ENCODE measurements around the gene IGLL5. TPM values are rescaled to one million over a fixed set of nuclear protein-coding genes. Genes with fewer than 3 reads are reported as not detected.

The IGLL5 gene
- total RNA-seq, 2 experiments from 2014 or later = not detected

DNA sequence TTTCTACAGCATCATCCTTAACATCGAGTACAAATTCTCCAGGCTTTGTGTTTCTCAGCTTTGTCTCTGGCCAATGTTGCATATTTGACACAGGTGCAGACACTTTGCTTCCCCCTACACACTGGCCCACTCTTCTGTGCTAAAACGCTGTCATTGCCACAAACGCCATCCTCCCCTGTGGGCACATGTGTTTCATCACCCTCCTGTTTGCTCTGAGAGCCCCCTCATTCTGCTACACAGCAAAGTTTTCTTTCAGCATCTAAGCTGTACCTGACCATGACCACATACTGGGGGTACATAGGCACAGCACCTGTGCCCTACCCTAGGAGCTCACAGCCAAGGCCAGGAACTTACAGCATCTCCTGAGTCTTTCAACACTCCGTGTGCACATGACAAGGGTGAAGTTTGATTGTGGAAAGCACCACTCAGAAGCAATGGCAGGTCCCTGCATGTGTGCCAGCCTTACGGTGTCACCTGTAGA is 7.9 kb upstream of the IGLL5 start:
- ChIA-PET CTCF (interaction anchor here (1.1 to 1.2 kb wide), 3 partner anchors 62 to 75 kb away, joined by 3 to 4 read pairs (median 3); no protein-coding TSS in a partner anchor), POLR2A (no interaction called here)

DNA sequence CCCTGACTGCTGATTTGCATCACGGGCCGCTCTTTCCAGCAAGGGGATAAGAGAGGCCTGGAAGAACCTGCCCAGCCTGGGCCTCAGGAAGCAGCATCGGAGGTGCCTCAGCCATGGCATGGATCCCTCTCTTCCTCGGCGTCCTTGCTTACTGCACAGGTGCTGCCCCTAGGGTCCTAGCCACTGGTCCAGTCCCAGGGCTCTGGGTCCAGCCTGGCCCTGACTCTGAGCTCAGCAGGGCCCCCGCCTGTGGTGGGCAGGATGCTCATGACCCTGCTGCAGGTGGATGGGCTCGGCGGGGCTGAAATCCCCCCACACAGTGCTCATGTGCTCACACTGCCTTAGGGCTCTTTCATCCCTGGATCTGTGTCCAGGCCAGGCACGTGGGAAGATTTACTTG is 7.0 kb upstream of the IGLL5 start:
- POLR2A ChIA-PET = no interaction called here
- CTCF ChIA-PET = interaction anchor here (1.2 kb wide), 1 partner anchor 62 kb away, joined by 3 read pairs; no protein-coding TSS in a partner anchor

DNA sequence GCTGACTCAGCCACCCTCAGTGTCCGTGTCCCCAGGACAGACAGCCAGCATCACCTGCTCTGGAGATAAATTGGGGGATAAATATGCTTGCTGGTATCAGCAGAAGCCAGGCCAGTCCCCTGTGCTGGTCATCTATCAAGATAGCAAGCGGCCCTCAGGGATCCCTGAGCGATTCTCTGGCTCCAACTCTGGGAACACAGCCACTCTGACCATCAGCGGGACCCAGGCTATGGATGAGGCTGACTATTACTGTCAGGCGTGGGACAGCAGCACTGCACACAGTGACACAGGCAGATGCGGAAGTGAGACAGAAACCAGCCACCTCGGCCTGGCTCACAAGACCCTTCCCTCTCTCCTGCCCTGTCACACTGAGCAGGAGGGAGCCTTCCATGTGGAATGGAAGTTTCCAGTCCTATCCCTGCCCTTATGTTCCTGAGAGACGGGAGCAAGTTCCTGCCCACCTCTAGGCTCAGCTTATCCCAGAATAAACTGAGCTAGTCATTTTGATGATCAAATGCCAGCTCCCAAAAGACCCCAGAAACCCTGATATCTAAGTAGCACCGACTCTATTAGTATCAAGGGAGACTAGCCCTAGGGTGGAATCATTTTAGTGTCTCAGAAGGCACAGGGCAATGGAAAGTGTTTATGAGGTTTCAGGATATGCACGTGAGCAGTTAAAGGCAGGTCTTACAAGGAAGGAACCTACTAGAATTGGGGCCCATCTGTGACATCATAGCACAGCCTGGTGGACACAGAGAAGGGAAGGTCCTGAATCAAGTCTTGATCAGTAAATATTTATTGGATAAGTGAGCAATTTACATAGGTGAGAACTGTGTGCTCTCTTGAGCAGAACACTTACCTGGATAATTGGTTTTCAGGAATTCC is 6.3 kb upstream of the IGLL5 start:
- ChIA-PET POLR2A (no interaction called here), CTCF (interaction anchor here (1.3 kb wide), 1 partner anchor 25 kb away, joined by 3 read pairs; no protein-coding TSS in a partner anchor)

DNA sequence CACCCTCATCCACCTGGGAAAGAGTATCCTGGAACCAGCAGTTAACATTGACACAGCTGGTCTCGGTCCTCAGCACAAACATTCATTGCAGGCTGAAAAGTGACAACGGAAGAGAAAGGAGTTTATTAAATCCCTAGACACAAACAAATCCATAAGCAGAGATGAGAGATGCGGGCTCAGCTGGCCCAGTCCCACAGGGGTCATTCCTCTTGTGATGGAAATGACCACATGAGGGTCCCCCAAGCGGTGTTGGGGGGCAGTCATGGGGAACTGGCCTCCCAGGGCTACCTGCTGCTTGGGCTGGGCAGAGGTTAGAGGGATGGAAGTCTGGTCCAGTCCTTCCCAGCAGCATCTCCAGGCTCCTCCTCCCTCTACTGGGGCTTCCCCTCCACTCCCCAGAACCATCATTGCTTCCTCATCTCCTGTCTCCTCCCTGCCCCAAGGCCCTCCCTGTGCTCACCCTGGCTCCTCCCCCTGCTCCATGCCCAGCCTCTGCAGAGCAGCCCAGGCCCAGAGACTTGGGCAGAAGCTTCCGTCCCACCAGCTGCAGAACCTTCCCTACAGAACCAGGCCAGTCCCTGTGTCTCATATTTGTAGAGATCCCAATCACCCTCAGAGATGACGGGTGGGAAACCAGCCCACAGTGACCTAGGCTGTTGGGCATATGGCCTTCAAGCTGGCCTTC is 5.4 kb upstream of the IGLL5 start:
- ChIA-PET CTCF (interaction anchor here (0.6 to 3.9 kb wide), 6 partner anchors 11 to 162 kb away, joined by 3 to 32 read pairs (median 4); no protein-coding TSS in a partner anchor), POLR2A (no interaction called here)

DNA sequence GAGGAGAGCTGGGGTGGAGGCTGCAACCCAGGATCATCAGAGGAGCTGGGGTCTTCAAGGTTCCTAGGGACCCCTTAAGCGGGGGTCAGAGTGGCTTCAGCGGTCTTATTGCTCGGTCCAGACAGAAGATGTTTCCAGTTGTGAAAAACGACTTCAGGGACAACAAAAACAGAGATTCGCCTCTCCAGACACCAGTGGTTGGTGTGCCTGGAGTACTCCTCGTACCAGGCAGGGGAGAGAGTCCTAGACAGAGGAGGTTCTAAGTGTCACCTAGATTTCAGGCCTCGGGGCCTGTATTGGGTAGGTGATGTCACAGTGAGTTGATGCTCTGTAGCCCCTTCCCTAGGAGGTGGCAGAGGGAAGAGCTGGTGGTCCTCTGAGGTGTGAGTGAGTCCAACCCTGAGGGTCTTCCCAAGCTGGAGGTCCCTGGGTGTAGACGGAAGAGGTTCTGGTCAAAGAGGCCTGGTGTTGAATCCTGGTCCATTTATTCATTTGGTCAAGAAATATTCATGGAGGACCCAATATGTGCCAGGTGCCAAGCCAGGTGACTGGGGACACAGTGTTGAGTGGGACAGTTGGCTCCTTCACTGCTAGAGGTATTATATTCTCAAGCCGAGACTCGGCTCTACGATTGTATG is 4.4 kb upstream of the IGLL5 start:
- POLR2A ChIA-PET = no interaction called here
- CTCF ChIA-PET = interaction anchor here (0.6 to 3.9 kb wide), 24 partner anchors 12 to 283 kb away, joined by 3 to 32 read pairs (median 6); no protein-coding TSS in a partner anchor

DNA sequence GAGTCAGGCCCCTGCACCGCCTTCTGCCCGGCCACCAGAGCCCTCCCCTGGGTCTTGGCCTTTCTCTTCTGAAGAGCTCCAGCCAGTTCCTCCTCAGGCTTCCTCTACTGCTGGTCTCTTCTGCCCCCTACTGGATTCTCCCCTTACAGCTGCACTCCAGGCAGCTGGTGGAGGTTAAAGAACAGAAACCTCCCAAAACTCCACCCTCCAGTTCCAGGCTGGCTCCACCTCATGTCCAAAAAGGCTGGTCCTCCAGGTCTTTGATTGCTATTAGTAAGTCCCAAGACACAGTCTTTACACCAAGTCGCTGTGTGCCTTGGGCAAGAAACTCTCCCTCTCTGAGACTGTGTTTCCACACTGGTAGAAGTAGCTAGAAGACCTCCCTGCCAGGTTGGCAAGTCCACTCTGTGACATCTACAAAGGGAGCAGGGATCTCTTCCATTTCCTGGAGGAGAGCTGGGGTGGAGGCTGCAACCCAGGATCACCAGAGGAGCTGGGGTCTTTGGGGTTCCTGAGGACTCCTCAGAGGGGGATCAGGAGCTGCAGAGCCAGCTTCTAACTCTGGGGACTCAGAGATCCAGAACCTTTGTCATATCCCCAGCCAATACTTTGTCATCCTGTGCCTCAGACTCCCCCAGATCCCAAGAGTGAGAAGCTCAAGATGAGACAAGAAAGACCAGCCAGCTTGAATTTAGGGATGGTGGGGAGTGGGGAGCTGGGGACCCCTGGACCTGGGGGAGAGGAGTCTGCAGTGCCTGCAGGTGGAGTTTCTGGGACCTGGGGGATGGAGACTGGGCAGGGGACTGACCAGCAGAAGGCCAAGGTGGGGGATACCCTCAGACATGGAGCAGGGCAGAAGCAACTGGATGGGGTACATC is 3.4 kb upstream of the IGLL5 start:
- POLR2A ChIA-PET = interaction anchor here (1.1 kb wide), 1 partner anchor 29 kb away, joined by 4 read pairs; no protein-coding TSS in a partner anchor
- CTCF ChIA-PET = interaction anchor here (0.6 to 3.9 kb wide), 29 partner anchors 8 to 284 kb away, joined by 3 to 32 read pairs (median 5); no protein-coding TSS in a partner anchor

DNA sequence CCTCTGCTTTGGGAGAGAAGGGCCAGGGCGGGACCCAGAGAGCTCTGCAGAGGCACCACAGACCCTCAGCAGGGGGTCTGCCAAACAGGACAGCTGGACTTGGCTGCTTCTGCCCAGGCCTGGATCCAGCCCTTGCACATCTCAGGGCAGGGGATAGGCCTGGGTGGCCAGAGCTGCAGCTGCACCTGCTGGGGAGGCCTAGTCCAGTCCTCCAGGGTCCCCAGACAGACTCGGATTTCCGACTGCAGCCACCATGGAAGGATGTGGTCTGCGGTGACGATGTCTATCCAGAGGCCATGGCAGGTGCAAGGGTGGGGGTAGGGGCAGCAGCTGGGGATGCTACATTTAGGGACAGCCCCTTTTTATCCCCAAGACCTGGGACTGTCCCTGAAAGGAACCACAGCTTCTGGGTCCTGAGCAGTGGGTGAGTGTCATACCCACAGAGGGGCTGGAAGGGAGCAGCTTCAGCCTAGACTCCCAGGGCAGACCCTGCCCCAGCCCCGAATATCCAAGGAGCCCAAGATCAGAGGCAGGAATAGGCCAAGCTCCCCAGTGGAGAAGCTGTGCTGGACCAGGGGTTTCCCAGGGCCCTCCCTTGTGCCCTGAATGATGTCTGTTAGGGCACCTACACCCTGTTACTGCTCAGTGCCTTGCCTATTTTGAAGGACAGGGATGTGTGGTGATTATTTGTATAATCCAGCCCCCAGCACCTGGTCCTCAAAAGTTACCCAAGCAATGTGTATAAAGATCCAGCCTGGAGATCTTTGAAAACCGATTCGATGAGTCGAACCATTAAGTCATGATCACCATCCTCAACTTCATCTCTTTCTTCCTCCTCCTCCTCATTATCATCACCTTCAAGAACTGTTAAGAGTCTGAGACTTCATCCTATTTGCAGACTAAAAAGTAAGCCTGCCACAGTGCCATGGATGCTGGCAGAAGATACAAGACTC is 2.5 kb upstream of the IGLL5 start:
- POLR2A ChIA-PET = interaction anchor here (1.1 kb wide), 1 partner anchor 30 kb away, joined by 4 read pairs; no protein-coding TSS in a partner anchor
- CTCF ChIA-PET = interaction anchor here (1.0 to 3.9 kb wide), 17 partner anchors 7 to 169 kb away, joined by 4 to 32 read pairs (median 6); no protein-coding TSS in a partner anchor

DNA sequence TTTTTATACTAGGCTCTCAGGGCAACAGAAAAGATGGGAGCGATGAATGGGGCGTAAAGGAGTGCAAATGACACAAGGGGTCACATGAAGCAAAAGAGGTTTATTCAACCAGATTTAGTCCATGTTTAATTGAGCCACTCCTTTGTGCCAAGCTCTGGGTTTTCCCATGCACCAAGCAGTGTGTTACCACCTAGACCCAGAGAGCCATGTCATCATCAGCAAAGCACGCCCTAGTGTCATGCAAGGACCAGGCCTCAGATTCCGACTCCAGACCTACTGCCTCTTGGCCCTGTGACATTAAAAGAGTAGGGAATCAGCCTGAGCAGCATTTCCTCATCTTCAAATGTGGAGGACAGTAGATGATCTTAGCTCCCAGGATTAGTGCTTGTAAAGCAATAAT is 1.1 kb upstream of the IGLL5 start:
- CTCF ChIA-PET = interaction anchor here (1.1 kb wide), 1 partner anchor 76 kb away, joined by 4 read pairs; no protein-coding TSS in a partner anchor
- POLR2A ChIA-PET = no interaction called here

DNA sequence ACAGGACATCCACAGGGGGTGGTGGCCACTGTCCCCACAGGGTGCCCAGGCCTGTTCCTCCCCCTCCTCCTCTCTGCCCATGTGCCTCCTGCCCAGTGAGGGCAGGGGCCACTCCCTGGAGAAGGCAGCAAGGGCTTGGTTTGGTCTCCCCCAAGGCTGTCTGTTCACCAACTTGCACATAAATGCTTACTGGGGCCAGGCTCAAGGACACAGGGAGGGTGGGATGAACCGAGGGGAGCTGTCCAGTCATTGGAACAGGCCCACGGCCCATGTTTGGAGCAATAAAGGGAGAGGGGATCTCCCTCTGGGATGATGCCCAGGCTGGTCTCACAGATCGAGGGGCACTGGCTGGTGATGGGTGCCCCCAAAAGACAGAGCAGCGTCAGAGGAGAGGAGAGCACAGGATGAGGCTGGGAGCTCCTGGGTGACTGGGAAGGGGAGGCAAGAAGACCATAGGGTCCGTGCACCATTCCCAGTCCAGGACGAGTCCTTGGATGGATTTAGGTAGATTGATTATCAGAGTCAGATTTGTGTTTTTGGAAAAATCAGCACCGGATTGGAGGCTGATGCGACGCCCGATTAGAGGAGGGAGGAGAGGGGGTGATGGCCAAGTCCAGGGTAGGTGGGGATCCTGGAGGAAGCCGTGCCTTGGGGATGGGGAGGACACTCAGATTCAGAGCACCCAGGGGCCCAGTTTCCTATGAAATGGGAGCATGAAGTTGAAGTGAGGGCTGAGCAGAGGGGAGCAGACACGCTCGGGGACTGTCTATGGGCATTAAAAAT is 1.1 kb downstream of the IGLL5 start:
- ChIA-PET CTCF (interaction anchor here (1.1 to 1.8 kb wide), 2 partner anchors 11 to 79 kb away, joined by 3 to 5 read pairs; no protein-coding TSS in a partner anchor), POLR2A (no interaction called here)

DNA sequence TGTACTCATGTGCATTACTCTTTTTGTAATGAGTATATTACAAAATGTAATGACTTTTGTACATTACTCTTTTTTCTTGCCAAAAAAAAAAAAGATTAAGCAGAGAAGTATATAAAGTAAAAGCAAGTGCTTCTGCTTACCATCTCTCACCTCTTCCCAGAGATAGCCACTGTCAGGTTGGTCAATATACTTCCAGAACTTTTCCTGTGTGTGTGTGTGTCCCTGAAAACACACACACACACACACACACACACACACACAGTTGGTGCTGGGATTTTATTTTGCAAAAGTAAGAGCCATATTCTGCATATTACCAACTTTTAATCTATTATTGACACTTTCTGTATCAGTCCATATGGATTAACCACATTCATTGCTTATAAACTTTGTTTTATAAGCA is 2.5 kb downstream of the IGLL5 start:
- POLR2A ChIA-PET = no interaction called here
- CTCF ChIA-PET = interaction anchor here (1.8 kb wide), 1 partner anchor 80 kb away, joined by 5 read pairs; no protein-coding TSS in a partner anchor

DNA sequence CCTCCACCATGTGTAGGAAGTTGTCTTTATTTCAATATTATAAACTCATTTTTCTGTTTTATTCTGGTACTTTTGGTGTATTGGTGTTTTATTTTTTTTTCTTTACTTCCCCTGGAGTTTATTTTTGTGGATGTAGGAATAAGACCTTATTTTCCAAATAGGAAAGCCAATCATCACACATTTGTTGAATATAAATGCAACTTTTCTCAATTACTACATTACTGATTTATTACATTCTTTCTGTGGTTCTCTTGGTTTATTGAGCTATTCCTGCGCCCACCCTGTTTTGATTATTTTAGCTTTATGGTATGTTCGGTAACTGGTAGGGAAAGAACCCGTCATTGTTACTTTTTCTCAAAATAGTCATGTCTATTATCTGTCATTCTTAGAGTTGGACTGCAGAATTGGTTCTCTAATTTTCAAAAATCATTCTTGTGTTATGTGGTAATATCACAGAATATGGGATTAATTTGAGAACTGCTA is 3.6 kb downstream of the IGLL5 start:
- POLR2A ChIA-PET = no interaction called here
- CTCF ChIA-PET = no interaction called here

DNA sequence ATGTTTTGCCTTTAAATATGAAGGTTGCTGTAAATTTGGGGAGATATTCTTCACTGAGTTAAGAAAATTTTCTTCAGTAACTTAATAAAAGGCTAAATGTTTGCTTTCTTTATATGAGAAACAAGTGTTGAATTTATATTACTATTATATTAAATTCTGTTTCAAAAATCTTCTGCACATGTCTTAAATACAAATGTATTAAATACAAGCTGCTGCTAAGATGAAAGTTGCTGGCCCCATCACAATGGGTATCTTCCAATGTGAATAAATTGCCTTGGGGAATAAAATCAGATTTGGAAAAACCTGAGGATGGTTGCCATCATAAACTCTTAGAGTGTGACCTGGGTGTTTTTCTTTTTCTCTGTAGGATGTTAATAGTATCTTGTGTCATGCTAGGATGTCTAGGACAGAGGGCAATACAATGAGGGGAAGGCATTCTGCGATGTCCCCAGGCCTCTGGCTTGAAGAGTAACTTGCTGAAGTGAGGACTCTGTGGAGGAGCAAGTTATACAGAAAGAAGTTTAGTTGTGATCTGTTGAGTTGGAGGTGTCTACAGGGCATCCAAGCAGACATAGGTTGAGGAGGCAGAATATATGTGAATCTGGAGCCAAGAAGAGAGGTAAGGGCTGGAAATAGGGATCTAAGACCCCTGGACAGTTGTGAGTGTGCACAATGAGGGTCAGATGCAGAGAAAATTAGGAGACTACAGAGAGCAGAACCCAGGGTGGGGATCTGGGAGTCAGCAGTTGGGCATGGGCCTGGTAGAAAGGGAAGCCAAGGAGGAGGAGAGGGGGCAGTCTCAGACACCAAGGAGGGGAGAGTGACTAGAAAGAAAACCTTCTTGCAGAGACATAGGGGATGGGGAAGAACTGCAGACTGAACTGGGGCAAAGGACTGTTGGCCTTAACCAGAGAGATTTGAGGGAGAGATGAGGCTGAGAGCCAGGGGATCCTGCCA is 4.8 kb downstream of the IGLL5 start:
- ChIA-PET POLR2A (no interaction called here), CTCF (interaction anchor here (1.3 kb wide), 1 partner anchor 8 kb away, joined by 4 read pairs; no protein-coding TSS in a partner anchor)

DNA sequence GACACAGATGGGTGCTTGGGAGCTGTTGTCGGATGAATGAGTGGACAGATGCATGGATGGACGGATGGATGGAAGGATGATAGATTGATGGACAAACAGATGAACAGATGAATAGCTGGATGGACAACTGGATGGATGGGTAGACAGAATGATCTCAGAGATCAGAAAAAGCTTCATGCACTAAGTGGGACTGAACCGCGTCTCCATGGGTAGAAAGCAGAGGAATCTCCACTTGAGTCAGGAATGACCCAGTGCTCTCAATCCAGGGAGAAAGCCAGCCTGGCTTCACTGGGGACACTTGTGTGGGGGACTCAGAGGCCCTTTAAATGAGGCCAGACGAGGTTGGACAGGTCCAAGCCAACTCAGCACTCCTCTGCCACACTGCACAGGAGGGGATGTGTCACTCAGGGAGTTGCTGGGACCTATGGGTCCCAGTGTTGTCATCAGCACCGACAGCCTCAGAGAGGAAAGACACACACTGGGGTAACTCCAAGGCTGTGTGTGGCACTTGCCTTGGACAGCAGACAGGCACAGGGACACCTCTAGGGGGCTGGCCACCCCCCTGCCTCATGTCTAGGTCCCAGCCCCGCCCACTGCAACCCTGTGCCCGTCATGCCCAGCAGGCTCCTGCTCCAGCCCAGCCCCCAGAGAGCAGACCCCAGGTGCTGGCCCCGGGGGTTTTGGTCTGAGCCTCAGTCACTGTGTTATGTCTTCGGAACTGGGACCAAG is 5.6 kb downstream of the IGLL5 start:
- ChIA-PET POLR2A (no interaction called here), CTCF (interaction anchor here (1.3 kb wide), 1 partner anchor 9 kb away, joined by 4 read pairs; no protein-coding TSS in a partner anchor)

DNA sequence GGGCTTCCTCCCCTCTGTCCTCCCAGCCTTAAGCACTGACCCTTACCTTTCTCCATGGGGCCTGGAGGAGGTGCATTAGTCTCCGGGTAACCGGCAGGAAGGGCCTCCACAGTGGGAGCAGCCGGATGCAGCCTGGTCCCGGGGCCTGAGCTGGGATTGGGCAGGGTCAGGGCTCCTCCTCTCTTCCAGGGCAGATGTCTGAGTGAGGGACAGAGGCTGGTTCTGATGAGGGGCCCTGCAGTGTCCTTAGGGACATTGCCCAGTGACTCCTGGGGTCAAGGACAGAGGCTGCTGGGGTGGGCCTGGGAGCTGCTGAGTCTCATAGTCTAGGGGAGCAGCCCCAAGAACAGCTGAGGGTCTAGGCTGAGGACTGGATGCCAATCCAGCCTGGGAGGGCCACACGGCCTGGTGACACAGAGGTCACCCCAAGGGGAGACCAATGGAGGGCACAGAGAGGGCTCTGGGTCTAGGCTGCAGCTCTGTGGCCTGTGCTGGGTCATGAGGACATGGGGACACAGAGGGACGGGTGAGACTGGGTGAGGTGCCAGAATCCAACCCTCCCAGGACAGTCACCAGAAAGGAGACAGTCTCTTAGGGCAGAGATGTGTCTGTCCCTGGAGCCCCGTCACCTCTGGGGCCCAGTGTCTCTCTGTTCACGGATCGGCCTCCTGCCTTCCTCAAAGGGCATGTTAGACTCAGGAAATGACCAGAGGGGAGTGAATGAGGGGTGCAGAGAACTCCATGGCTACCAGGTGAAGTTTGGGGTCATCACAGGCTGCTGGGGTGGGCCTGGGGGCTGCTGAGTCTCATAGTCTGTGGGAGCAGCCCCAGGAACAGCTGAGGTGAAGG is 6.5 kb downstream of the IGLL5 start:
- CTCF ChIA-PET = no interaction called here

More for the DNA sequence above, 6.5 kb downstream of the IGLL5 start:
- POLR2A ChIA-PET = no interaction called here

Measured in activated CD8-positive, alpha-beta memory T cell treated with anti-CD3 and anti-CD28 coated beads for 36 hours (primary cell).